Ascending aorta (tissue), 2 donors: ENCODE measurements around the gene PXYLP1. TPM values are rescaled to one million over a fixed set of nuclear protein-coding genes. Genes with fewer than 3 reads are reported as not detected.
A peak's percentile ranks its signal among the peaks of the same experiment; 100 is the strongest.

ENCODE experiments used
- DNase-seq, 2 donors: peaks; one replicate each; pipeline ENCODE4 v3.0.0-alpha.2; 2019; ENCODE audit warnings: low spot score in 2 of 2
- H3K27ac ChIP-seq, 2 donors: fragments of 200-600 bp; sonication (generic); one replicate each; pipeline ENCODE4 v1.5.1; 2016 to 2017; ENCODE audit warnings: mild to moderate bottlenecking in 1 of 2
- H3K27me3 ChIP-seq: fragments of 200-600 bp; sonication (generic); one replicate; pipeline ENCODE4 v1.5.1; 2017
- H3K36me3 ChIP-seq, 2 donors: fragments of 200-600 bp; sonication (generic); one replicate each; pipeline ENCODE4 v1.5.1; 2016
- H3K4me1 ChIP-seq, 2 donors: fragments of 200-600 bp; sonication (generic); one replicate each; pipeline ENCODE4 v1.5.1; 2016 to 2017; ENCODE audit warnings: mild to moderate bottlenecking in 1 of 2
- H3K4me3 ChIP-seq, 2 donors: fragments of 200-600 bp; sonication (generic); one replicate each; pipeline ENCODE4 v1.5.1; 2016 to 2017; ENCODE audit warnings: mild to moderate bottlenecking in 1 of 2
- H3K9me3 ChIP-seq, 2 donors: fragments of 200-600 bp; sonication (generic); one replicate each; pipeline ENCODE4 v1.5.1; 2016
- CTCF ChIP-seq, 3 experiments: fragments of 200-600 bp in 2 of 3; fragments of 450-650 bp in 1 of 3; sonication (generic) in 2 of 3; IDR thresholded peaks; one replicate each; pipeline ENCODE4 v1.5.1; 2016 to 2019; ENCODE audit warnings: antibody characterized with exemption in 3 of 3, mild to moderate bottlenecking in 1 of 3, moderate library complexity in 1 of 3
- intact Hi-C: fragments of 100-400 bp; cut with DNase I; formaldehyde crosslinking; loops from one replicate; pipeline ENCODE4 v1.15.1; 2023
- total RNA-seq: library from RNA; depleted of rRNA; stranded (reverse); fragments of >200 nt; gene quantifications from one replicate; pipeline ENCODE4 v1.1.0, GENCODE V29; 2016

PXYLP1 gene
- total RNA-seq, 1 donor from 2014 or later, result 14.2 TPM

GRCh38 chr3:141255137-141255845 is 23.7 kb downstream of the PXYLP1 start:
- intact Hi-C loops, result no loop called here
- Histone ChIP-seq H3K9me3 (no peaks in the 10 kb centered on the region), H3K4me3 (no peak overlapping the region), H3K36me3 (no peaks in the 10 kb centered on the region), H3K4me1 (no peaks in the 10 kb centered on the region), H3K27ac (no peak overlapping the region), H3K27me3 (no peaks in the 10 kb centered on the region)
- no peak for DNase-seq
- TF ChIP-seq CTCF (IDR thresholded peaks at IDR 0.05), result no peak

- Histone ChIP-seq H3K27me3 (no peaks in the 10 kb centered on the region), H3K4me3 (no peak overlapping the region), H3K36me3 (no peaks in the 10 kb centered on the region), H3K9me3 (no peaks in the 10 kb centered on the region), H3K4me1 (no peaks in the 10 kb centered on the region), H3K27ac (no peak overlapping the region)
- intact Hi-C loops, result no loop called here
- peak in 1 of 3 experiments; percentile 23 for TF ChIP-seq CTCF (IDR thresholded peaks at IDR 0.05)
- no peak for DNase-seq
Observed at GRCh38 chr3:141255846-141256261, 24.2 kb downstream of the PXYLP1 start.

- TF ChIP-seq CTCF (IDR thresholded peaks at IDR 0.05), result no peak
- Histone ChIP-seq H3K4me3 (no peak overlapping the region), H3K36me3 (no peaks in the 10 kb centered on the region), H3K27ac (no peak overlapping the region), H3K27me3 (no peaks in the 10 kb centered on the region), H3K4me1 (peaks cover 0 to 5% of the 10 kb centered on the region in 2 donors), H3K9me3 (no peaks in the 10 kb centered on the region)
- intact Hi-C loops, result no loop called here
- no peak for DNase-seq
Observed at GRCh38 chr3:141256820-141257219, 25.2 kb downstream of the PXYLP1 start.

- Histone ChIP-seq H3K36me3 (no peaks in the 10 kb centered on the region), H3K27ac (no peak overlapping the region), H3K9me3 (no peaks in the 10 kb centered on the region), H3K4me1 (peaks cover 0 to 8% of the 10 kb centered on the region in 2 donors), H3K27me3 (no peaks in the 10 kb centered on the region), H3K4me3 (no peak overlapping the region)
- TF ChIP-seq CTCF (IDR thresholded peaks at IDR 0.05), result no peak
- no peak for DNase-seq
- intact Hi-C loops, result no loop called here
Observed at GRCh38 chr3:141257961-141258360, 26.3 kb downstream of the PXYLP1 start.

GRCh38 chr3:141258973-141259372 is 27.3 kb downstream of the PXYLP1 start:
- H3K4me3 ChIP-seq, result no peak overlapping the region
- no peak overlapping the region for H3K27ac ChIP-seq
- H3K9me3 ChIP-seq, result no peaks in the 10 kb centered on the region
- no peaks in the 10 kb centered on the region for H3K27me3 ChIP-seq
- no peak for DNase-seq
- intact Hi-C loops, result no loop called here
- H3K4me1 ChIP-seq, result peaks cover 0 to 8% of the 10 kb centered on the region in 2 donors
- no peaks in the 10 kb centered on the region for H3K36me3 ChIP-seq
- no peak for TF ChIP-seq CTCF (IDR thresholded peaks at IDR 0.05)
